Lower leg skin (tissue), 4 donors: ENCODE data around the gene PPP1R15B. TPM values are rescaled to one million over a fixed set of nuclear protein-coding genes. Genes with fewer than 3 reads are reported as not detected.

Experiments
- DNase-seq, 2 donors: peaks; one replicate each; pipeline ENCODE4 v3.0.0-alpha.2; 2019; ENCODE audit warnings: low spot score in 2 of 2
- H3K4me3 ChIP-seq: fragments of 200-600 bp; sonication (generic); 2 replicates; pipeline ENCODE4 v1.5.1; 2017; ENCODE audit warnings: mild to moderate bottlenecking, low read depth; ENCODE audit not compliant: poor library complexity, severe bottlenecking
- POLR2A ChIP-seq, 2 donors: fragments of 450-650 bp; IDR thresholded peaks; one replicate each; pipeline ENCODE4 v1.6.1; 2016 to 2017; ENCODE audit warnings: antibody characterized with exemption in 2 of 2, mild to moderate bottlenecking in 1 of 2, moderate library complexity in 1 of 2
- WGBS, 2 donors: methylation state at CpG; one replicate each; pipeline ENCODE4 v1.1.5; 2018; 5-methylcytosine and 5-hydroxymethylcytosine counted together
- intact Hi-C: fragments of 100-400 bp; cut with DNase I; formaldehyde crosslinking; loops from one replicate; pipeline ENCODE4 v1.15.0; 2023; ENCODE audit warnings: low total_unique reads
- total RNA-seq, 4 donors: library from RNA; depleted of rRNA; stranded (reverse); fragments of >200 nt; gene quantifications; one replicate each; pipeline ENCODE4 v1.1.0, GENCODE V29; 2016
- TF ChIP-seq, protein P1 (sequence below), 3 donors: fragments of 450-650 bp; IDR thresholded peaks; one replicate each; pipeline ENCODE4 v1.5.1; 2016; ENCODE audit warnings: antibody characterized with exemption in 3 of 3, mild to moderate bottlenecking in 3 of 3, moderate library complexity in 2 of 3

PPP1R15B gene
- total RNA-seq, 4 donors from 2014 or later: 37.9 to 56.4 (median 49.5) TPM

DNA sequence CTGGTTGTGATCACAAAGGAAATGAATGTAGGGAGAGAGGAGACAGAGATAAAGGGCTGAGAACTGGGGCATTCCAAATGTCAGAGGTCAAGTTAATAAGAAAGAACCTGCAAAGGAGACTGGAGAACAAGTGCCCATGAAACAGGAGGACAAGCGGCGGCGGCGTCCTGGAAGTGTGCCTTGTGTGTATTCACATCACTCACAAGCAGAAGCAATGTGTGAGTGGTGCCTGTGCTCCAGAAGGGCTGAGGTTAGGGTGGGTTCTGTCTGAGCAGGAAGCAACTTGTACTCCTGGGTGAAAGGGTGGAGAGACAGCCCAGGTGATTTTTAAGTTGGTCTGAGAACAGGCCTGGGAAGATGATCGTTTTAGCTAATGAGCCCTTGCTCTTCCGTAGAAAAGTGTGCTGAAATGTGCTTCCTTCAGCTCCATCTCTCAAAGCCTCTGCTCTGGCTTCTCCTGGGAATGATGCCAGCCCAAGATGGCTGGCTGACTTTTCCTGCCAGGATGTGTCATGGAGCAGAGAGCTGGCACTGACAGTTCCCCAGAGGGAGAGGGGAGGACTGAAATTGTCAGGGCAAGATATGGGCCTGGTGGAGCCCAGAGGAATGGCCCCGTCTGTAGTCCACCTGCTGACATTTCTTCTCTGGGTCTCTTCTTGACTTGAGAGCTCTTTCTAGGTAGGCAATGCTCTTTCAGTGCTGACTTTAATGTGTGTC lies 26.8 kb downstream of the PPP1R15B start:
- H3K4me3 ChIP-seq: no peak overlapping the region
- TF ChIP-seq POLR2A (IDR thresholded peaks at IDR 0.05): no peak
- TF ChIP-seq, protein P1, sequence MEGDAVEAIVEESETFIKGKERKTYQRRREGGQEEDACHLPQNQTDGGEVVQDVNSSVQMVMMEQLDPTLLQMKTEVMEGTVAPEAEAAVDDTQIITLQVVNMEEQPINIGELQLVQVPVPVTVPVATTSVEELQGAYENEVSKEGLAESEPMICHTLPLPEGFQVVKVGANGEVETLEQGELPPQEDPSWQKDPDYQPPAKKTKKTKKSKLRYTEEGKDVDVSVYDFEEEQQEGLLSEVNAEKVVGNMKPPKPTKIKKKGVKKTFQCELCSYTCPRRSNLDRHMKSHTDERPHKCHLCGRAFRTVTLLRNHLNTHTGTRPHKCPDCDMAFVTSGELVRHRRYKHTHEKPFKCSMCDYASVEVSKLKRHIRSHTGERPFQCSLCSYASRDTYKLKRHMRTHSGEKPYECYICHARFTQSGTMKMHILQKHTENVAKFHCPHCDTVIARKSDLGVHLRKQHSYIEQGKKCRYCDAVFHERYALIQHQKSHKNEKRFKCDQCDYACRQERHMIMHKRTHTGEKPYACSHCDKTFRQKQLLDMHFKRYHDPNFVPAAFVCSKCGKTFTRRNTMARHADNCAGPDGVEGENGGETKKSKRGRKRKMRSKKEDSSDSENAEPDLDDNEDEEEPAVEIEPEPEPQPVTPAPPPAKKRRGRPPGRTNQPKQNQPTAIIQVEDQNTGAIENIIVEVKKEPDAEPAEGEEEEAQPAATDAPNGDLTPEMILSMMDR (IDR thresholded peaks at IDR 0.05): no peak
- DNase-seq: no peak
- WGBS, 2 donors: 43 to 48% methylated on average over 7 of the region's 7 CpGs
- intact Hi-C loops: no loop called here

DNA sequence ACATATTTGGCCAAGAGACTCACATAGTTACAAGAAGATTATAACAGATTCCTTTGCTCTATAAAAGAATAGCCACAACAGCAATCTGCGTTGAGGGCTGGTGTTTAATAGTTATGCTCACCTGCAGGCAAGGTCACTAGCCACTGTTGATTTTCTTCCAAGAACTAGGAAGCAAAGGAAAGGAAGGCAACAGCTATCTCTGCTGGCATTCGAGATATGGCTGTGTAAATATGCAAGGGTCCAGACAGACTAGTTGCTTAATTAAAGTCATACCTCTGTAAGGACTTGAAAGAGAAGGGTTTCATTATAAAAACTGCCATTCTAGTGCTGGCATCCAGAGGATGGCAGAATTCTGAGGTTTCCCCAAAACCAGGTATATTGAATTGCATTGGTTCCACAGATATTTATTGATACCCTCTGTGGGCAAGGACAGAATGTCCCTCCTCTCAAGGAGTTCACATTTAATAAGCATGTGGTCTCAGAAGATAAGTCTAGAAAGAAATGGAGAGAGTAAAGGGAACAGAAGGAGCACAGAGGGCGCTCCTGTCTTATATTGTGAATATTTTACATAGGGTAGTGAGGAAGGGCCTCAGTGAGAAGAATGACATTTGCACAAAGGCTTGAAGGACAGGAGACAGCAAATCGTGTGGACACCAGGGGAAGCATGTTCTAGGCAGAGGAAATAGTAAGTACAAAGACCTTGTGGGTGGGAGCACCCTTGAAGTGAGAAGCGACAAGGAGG lies 28.3 kb downstream of the PPP1R15B start:
- no peak for DNase-seq
- TF ChIP-seq, protein P1 (IDR thresholded peaks at IDR 0.05): no peak
- no peak for TF ChIP-seq POLR2A (IDR thresholded peaks at IDR 0.05)
- 83 to 85% methylated on average over 5 of the region's 5 CpGs for WGBS, 2 donors
- intact Hi-C loops: no loop called here
- H3K4me3 ChIP-seq: no peak overlapping the region

DNA sequence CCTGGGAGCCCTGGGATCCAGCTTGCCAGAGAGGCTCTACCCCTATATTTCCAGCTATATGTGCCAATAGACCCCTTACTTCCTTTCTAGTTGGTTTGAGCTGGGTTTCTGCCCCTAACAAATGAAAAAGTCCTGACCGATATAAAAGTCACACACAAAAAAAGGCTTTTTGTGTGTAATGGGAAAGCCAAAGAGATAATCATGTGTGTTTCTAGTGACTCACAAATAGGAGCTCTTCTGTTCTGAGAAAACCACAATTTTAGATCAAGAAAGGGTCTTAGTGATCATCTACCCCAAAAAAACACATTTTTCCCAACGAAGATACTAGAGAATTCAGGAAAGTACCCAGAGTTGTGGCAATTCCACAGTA lies 28.9 kb downstream of the PPP1R15B start:
- 45 to 91% methylated on average over 2 of the region's 2 CpGs for WGBS, 2 donors
- no peak overlapping the region for H3K4me3 ChIP-seq
- intact Hi-C loops: no loop called here
- DNase-seq: no peak
- TF ChIP-seq POLR2A (IDR thresholded peaks at IDR 0.05): no peak
- TF ChIP-seq, protein P1 (IDR thresholded peaks at IDR 0.05): no peak

DNA sequence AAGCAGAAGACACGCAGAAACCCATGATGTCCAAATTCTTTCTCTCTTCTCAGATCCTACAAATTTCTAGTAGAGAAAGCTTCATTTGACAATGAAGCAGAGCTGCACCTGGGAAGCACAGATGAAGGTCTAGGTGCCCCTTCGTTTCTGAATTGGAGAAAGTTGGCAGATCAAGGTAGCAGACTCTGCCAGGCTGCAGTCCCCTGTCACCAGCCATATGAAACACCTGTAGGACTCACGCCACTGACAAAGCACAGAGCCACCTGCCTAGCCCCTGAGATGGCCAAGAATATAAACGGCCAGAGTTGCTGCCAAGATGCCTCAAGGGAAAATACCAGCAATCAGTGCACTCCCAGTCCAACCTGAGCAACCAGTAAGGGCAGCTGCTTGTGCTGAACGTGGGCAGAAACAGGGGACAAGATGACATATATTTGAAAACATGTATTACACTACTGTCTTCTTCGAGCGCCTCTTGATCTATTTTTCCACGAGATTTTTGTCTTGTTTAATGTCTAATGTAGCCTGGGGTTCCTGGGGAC lies 31.3 kb downstream of the PPP1R15B start:
- no peak for DNase-seq
- TF ChIP-seq, protein P1 (IDR thresholded peaks at IDR 0.05): no peak
- no peak for TF ChIP-seq POLR2A (IDR thresholded peaks at IDR 0.05)
- 41 to 53% methylated on average over 8 of the region's 8 CpGs for WGBS, 2 donors
- H3K4me3 ChIP-seq: no peak overlapping the region
- intact Hi-C loops: no loop called here

DNA sequence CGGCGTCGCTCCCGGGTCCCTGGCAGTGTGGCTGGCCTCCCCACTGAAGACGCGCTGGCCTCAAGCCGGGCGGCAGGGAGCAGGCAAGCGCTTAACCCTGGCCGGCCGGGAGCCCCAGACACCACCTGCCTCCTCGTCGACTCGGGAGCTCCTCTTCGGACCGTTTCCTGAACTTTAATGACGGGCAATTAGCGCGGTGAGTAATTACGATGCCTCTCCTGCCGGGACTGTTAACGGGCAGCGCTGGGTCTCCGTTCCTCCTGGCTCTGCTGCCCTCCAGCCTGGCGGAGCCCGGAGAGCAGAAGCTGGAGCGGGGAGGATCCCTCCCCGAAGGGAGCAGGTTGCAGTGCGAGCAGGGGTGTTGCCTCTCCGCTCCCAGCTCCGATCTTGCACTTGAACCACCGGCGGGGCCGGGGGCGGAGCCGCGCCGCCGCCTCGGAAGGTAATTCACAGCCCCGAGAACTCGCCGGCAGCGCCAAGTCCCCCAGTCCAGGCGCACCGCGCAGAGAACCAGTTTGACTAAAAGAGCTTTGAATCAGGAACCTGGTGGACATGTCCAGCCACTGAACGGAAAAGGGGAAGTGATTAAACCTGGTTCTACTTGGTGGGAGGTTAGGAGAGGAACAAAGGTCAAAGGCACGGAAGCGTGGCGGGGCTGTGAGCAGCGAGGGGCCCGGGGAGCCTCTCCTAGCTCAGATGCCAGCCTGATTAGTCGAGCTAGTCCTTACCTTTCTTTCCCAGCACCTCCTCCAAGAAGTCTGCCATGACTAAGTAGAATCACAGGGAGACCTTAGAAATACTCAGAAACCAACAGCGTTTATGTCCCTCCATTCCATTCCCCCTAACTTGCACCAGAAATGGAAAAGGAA lies 33.6 kb downstream of the PPP1R15B start:
- intact Hi-C loops: no loop called here
- 3 to 4% methylated on average over 35 to 48 of the region's 55 CpGs for whole genome bisulfite sequencing, 2 donors
- DNase-seq: peak in 1 of 2 donors; percentile 85
- TF ChIP-seq POLR2A (IDR thresholded peaks at IDR 0.05): no peak
- H3K4me3 ChIP-seq: peak overlapping the region; percentile 17
